ENCODE results near the gene ZNF57. TPM values are rescaled to one million over a fixed set of nuclear protein-coding genes. Genes with fewer than 3 reads are reported as not detected.

Gene ZNF57
- total and polyA plus RNA-seq, 2 donors (not counting 1 experiment from before 2014, with no cell fraction given) = 2.8 to 5.3 TPM

DNA sequence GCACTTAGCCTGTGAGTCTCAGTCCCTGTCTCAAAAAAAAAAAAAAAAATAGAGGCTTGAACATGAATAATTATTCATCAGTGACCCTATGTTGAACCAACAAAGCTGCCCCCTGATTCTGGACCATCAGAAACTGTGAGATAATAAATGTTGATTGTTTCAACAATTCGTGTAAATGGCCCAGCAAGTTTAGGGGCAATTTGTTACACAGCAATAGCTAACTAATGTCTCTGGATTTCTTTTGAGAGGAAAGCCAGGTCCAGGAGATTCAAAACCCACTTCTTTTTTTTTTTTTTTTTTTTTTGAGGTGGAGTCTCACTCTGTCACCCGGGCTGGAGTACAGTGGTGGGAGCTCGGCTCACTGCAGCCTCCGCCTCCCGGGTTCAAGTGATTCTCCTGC lies 64.1 kb downstream of the ZNF57 start:
- no peak for TF ChIP-seq EZH2 (IDR thresholded peaks at IDR 0.05; ENCODE audit: low read length, missing control alignments)
- TF ChIP-seq, protein P1, sequence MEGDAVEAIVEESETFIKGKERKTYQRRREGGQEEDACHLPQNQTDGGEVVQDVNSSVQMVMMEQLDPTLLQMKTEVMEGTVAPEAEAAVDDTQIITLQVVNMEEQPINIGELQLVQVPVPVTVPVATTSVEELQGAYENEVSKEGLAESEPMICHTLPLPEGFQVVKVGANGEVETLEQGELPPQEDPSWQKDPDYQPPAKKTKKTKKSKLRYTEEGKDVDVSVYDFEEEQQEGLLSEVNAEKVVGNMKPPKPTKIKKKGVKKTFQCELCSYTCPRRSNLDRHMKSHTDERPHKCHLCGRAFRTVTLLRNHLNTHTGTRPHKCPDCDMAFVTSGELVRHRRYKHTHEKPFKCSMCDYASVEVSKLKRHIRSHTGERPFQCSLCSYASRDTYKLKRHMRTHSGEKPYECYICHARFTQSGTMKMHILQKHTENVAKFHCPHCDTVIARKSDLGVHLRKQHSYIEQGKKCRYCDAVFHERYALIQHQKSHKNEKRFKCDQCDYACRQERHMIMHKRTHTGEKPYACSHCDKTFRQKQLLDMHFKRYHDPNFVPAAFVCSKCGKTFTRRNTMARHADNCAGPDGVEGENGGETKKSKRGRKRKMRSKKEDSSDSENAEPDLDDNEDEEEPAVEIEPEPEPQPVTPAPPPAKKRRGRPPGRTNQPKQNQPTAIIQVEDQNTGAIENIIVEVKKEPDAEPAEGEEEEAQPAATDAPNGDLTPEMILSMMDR (conservative IDR thresholded peaks at IDR 0.05 in 1 of 2, IDR thresholded peaks at IDR 0.05 in 1 of 2; ENCODE audit: low read depth in 1 of 2, low read length in 2 of 2) = no peak
- Histone ChIP-seq H3K36me3 (ENCODE audit: control insufficient read depth, insufficient read depth, low read length) (no peaks in the 10 kb centered on the region), H3K27me3 (ENCODE audit: control insufficient read depth, insufficient read depth, low read length) (no peaks in the 10 kb centered on the region), H3K4me2 (ENCODE audit: extremely low read depth, insufficient read depth, low read length) (no peak overlapping the region), H3K9ac (ENCODE audit: insufficient read depth, low read length) (no peak overlapping the region), H4K20me1 (ENCODE audit: control insufficient read depth, extremely low read depth, insufficient read depth, low read length) (no peaks in the 10 kb centered on the region), H3K27ac (ENCODE audit: insufficient read depth, low read length) (no peak overlapping the region), H3K79me2 (ENCODE audit: control insufficient read depth, insufficient read depth, low read length) (no peaks in the 10 kb centered on the region), H3K4me1 (ENCODE audit: control insufficient read depth, extremely low read depth, insufficient read depth, low read length) (no peaks in the 10 kb centered on the region), H3K4me3 (replicated peaks in 1 of 4; ENCODE audit: control extremely low read depth in 1 of 4, insufficient read depth in 1 of 4, low read depth in 3 of 4, low read length in 4 of 4) (no peak overlapping the region), H2AFZ (ENCODE audit: low read length) (no peak overlapping the region), H3K9me3 (ENCODE audit: control insufficient read depth, insufficient read depth, low read depth, low read length) (no peaks in the 10 kb centered on the region)
- DNase-seq (ENCODE audit: low read depth in 2 of 2) = no peak

DNA sequence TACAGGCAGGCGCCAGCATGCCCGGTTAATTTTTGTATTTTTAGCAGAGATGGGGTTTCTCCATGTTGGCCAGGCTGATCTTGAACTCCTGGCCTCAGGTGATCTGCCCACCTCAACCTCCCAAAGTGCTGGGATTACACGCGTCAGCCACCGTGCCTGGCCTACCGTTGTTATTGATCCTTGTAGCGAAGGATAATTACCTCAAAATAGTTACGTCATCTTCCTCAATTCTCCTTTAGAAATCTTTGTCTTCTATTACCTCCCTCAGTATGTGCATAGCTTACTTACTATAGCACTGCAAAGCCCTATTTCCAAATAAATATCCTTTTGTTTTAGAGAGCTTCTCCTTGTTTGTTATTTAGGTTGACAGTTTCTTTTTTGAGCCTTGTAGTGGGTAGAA lies 67.2 kb downstream of the ZNF57 start:
- Histone ChIP-seq H3K27ac (ENCODE audit: insufficient read depth, low read length) (no peak overlapping the region), H3K4me3 (replicated peaks in 1 of 4; ENCODE audit: control extremely low read depth in 1 of 4, insufficient read depth in 1 of 4, low read depth in 3 of 4, low read length in 4 of 4) (no peak overlapping the region), H3K4me1 (ENCODE audit: control insufficient read depth, extremely low read depth, insufficient read depth, low read length) (no peaks in the 10 kb centered on the region), H3K4me2 (ENCODE audit: extremely low read depth, insufficient read depth, low read length) (no peak overlapping the region), H3K36me3 (ENCODE audit: control insufficient read depth, insufficient read depth, low read length) (no peaks in the 10 kb centered on the region), H3K27me3 (ENCODE audit: control insufficient read depth, insufficient read depth, low read length) (no peaks in the 10 kb centered on the region), H3K79me2 (ENCODE audit: control insufficient read depth, insufficient read depth, low read length) (no peaks in the 10 kb centered on the region), H3K9me3 (ENCODE audit: control insufficient read depth, insufficient read depth, low read depth, low read length) (no peaks in the 10 kb centered on the region), H3K9ac (ENCODE audit: insufficient read depth, low read length) (no peak overlapping the region), H2AFZ (ENCODE audit: low read length) (no peak overlapping the region), H4K20me1 (ENCODE audit: control insufficient read depth, extremely low read depth, insufficient read depth, low read length) (no peaks in the 10 kb centered on the region)
- no peak for DNase-seq (ENCODE audit: low read depth in 2 of 2)
- TF ChIP-seq, protein P1 (conservative IDR thresholded peaks at IDR 0.05 in 1 of 2, IDR thresholded peaks at IDR 0.05 in 1 of 2; ENCODE audit: low read depth in 1 of 2, low read length in 2 of 2) = no peak
- TF ChIP-seq EZH2 (IDR thresholded peaks at IDR 0.05; ENCODE audit: low read length, missing control alignments) = no peak

Other genes starting within 250 kb of the ZNF57 start
- 0.51 and 0.83 TPM in 2 replicates for gene GNG7, start 198.2 kb upstream of the ZNF57 start, total RNA-seq
- gene GNG7, start 198.2 kb upstream of the ZNF57 start, polyA plus RNA-seq = 0.27 and 0.32 TPM in 2 replicates
- gene DIRAS1, start 179.6 kb upstream of the ZNF57 start, total RNA-seq = 11.3 and 19.0 TPM in 2 replicates
- gene DIRAS1, start 179.6 kb upstream of the ZNF57 start, polyA plus RNA-seq = 5.2 and 7.3 TPM in 2 replicates
- 27.7 and 28.2 TPM in 2 replicates for gene SLC39A3, start 160.9 kb upstream of the ZNF57 start, total RNA-seq
- gene SLC39A3, start 160.9 kb upstream of the ZNF57 start, polyA plus RNA-seq = 23.9 and 29.9 TPM in 2 replicates
- 24.1 and 26.8 TPM in 2 replicates for gene SGTA, start 117.7 kb upstream of the ZNF57 start, total RNA-seq
- 33.4 and 56.0 TPM in 2 replicates for gene SGTA, start 117.7 kb upstream of the ZNF57 start, polyA plus RNA-seq
- 28.8 and 49.5 TPM in 2 replicates for gene THOP1, start 115.4 kb upstream of the ZNF57 start, total RNA-seq
- gene THOP1, start 115.4 kb upstream of the ZNF57 start, polyA plus RNA-seq = 23.6 and 48.1 TPM in 2 replicates
- 4.9 and 5.8 TPM in 2 replicates for gene ZNF554, start 81.1 kb upstream of the ZNF57 start, total RNA-seq
- gene ZNF554, start 81.1 kb upstream of the ZNF57 start, polyA plus RNA-seq = 1.0 and 2.0 TPM in 2 replicates
- gene ZNF555, start 59.5 kb upstream of the ZNF57 start, total RNA-seq = 4.6 and 5.9 TPM in 2 replicates
- 3.8 and 5.0 TPM in 2 replicates for gene ZNF555, start 59.5 kb upstream of the ZNF57 start, polyA plus RNA-seq
- gene ZNF556, start 33.6 kb upstream of the ZNF57 start, total RNA-seq = under 0.01 and 0.17 TPM in 2 replicates
- 0.02 and 0.09 TPM in 2 replicates for gene ZNF556, start 33.6 kb upstream of the ZNF57 start, polyA plus RNA-seq
- 3.9 and 5.0 TPM in 2 replicates for gene ZNF77, start 44.0 kb downstream of the ZNF57 start, total RNA-seq
- 3.3 and 4.0 TPM in 2 replicates for gene ZNF77, start 44.0 kb downstream of the ZNF57 start, polyA plus RNA-seq
- gene TLE6, start 76.6 kb downstream of the ZNF57 start, total RNA-seq = 0.51 and 1.7 TPM in 2 replicates
- gene TLE6, start 76.6 kb downstream of the ZNF57 start, polyA plus RNA-seq = 0.24 and 0.56 TPM in 2 replicates
- 3.8 and 4.9 TPM in 2 replicates for gene TLE2, start 128.4 kb downstream of the ZNF57 start, total RNA-seq
- gene TLE2, start 128.4 kb downstream of the ZNF57 start, polyA plus RNA-seq = 0.90 and 1.8 TPM in 2 replicates
- 111 and 173 TPM in 2 replicates for gene TLE5, start 161.6 kb downstream of the ZNF57 start, total RNA-seq
- 319 and 328 TPM in 2 replicates for gene TLE5, start 161.6 kb downstream of the ZNF57 start, polyA plus RNA-seq
- gene GNA11, start 193.4 kb downstream of the ZNF57 start, total RNA-seq = 40.8 and 46.2 TPM in 2 replicates
- gene GNA11, start 193.4 kb downstream of the ZNF57 start, polyA plus RNA-seq = 43.7 and 61.4 TPM in 2 replicates
- not detected in 2 replicates for gene GNA15, start 235.1 kb downstream of the ZNF57 start, total RNA-seq
- gene GNA15, start 235.1 kb downstream of the ZNF57 start, polyA plus RNA-seq = not detected in 2 replicates

Data from fibroblast of lung (primary cell).